Endometrial microvascular endothelial cells (primary cell): ENCODE results near the gene AGRN. TPM values are rescaled to one million over a fixed set of nuclear protein-coding genes. Genes with fewer than 3 reads are reported as not detected.
"Not testable (repeated sequence)": the region's sequence is repeated elsewhere in the genome, so short reads cannot be mapped to it uniquely, and the experiment has no call there.

ENCODE experiments used
- in situ Hi-C: cut with HindIII; loops from 2 replicates; pipeline ENCODE4 v1.10.0; 2017; ENCODE audit warnings: low sequenced_read_pairs, low pct_unique_long_range_greater_than_20kb; ENCODE audit errors: inconsistent ontology term
- total RNA-seq: library from RNA; depleted of rRNA; stranded (reverse); fragments of >200 nt; gene quantifications from one replicate; pipeline ENCODE4 v1.2.3, GENCODE V29; 2015; ENCODE audit errors: inconsistent ontology term

Gene AGRN
- total RNA-seq, 1 donor from 2014 or later = 77.4 TPM

DNA sequence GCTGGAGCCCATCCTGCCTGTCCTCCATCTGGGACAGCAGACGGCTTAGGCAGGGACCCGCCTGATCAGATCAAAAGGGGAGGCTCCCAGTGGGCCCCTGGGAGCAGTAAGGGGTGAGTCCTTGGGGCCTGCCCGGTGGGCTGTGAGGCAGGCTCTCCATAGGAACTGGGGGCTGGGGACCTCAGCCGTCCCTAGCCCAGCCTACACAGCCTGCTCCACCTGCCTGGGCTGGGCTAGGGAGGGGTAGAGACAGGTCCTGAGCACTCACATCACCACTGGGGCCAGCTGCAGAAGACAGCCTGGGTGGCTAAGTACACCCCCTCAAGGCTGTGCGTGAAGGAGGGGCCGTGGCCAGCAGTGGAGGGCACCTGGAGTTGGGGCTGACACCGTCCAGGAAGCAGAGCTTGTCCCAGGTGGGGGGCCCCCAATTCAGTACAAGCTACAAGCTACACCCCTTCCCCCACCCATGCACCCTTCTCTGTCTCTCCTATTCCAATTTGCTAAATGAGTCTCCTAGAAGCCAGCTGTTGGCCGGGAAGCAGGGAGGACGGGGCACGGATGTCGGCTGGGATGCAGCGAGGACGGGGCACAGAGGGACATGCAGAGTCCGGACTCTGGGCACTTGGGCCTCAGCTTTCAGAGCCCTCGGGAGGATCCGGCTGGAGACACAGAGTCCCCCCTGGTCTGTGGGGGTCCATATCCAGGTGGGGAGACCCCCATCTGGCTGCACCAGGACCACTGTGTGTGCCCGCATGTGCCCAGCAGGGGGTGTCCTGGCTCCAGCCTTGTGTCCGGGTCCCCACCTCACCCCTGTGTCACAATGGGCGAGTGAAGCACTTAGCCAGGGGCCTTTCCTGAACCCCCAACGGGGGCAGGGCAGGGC is 4.9 kb upstream of the AGRN start:
- in situ Hi-C loops = no loop called here

DNA sequence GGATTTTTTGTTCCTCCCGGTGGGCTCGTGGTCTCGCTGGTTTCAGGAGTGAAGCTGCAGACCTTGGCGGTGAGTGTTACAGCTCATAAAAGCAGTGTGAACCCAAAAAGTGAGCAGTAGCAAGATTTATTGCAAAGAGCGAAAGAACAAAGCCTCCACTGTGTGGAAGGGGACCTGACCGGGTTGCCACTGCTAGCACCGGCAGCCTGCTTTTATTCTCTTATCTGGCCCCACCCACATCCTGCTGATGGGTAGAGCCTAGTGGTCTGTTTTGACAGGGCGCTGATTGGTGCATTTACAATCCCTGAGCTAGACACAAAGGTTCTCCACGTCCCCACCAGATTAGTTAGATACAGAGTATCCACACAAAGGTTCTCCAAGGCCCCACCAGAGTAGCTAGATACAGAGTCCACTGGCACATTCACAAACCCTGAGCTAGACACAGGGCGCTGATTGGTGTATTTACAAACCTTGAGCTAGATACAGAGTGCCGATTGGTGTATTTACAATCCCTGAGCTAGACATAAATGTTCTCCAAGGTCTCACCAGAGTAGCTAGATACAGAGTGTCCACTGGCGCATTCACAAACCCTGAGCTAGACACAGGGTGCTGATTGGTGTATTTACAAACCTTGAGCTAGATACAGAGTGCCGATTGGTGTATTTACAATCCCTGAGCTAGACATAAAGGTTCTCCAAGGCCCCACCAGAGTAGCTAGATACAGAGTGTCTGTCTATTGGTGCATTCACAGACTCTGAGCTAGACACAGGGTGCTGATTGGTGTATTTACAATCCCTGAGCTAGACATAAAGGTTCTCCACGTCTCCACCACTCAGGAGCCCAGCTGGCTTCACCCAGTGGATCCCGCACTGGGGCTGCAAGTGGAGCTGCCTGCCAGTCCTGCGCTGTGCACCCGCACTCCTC is 2.3 kb upstream of the AGRN start:
- in situ Hi-C loops = not testable (repeated sequence)

DNA sequence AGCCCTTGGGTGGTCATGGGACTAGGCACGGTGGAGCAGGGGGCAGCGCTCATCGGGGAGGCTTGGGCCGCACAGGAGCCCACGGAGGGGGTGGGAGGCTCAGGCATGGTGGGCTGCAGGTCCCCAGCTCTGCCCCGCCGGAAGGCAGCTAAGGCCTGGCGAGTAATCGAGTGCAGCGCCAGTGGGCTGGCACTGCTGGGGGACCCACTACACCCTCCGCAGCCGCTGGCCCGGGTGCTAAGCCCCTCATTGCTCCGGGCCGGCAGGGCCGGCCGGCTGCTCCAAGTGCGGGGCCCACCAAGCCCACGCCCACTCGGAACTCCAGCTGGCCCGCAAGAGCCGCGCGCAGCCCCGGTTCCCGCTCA is 1.6 kb upstream of the AGRN start:
- in situ Hi-C loops = not testable (repeated sequence)

DNA sequence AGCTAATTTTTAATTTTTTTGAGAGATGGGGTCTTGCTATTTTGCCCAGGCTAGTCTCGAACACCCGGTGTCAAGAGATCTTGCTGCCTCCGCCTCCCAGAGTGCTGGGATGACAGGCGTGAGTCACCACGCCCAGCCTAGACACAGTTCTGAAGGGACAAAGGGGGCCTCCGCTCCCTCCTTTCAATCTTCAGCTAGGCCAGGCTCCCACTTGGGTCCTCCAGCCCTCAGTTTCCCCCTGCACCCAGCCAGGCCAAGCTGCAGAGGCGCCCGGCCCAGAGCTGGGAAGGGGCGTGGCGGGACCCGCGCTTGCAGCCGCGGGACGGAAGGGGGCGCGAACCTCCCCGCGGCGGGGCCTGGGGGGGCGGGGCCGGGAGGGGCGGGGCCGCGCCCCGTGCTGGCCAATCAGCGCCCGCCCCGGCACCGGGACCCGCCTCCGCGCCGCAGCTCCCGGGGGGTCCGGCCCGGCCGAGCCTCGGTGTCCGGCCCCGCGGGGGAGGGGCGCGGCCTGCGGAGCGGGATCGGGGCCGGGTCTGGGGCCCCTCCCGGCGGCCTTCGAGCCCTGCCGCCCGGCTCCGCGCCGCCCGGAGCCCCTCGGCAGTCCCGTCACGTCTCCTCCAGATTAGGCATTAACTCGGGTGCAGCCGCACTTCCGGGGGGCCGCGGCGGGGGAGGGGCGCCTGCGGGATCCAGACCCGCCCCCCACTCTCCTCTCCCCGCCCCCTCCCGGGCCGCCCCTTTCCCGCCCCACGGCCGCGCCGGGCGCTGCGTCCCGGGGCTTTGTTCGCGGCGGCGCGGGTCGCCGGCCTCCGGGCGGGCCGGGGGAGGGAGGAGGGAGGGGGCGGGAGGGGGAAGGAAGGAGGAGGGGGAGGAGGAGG is 559 bp upstream of the AGRN start:
- in situ Hi-C loops = no loop called here

DNA sequence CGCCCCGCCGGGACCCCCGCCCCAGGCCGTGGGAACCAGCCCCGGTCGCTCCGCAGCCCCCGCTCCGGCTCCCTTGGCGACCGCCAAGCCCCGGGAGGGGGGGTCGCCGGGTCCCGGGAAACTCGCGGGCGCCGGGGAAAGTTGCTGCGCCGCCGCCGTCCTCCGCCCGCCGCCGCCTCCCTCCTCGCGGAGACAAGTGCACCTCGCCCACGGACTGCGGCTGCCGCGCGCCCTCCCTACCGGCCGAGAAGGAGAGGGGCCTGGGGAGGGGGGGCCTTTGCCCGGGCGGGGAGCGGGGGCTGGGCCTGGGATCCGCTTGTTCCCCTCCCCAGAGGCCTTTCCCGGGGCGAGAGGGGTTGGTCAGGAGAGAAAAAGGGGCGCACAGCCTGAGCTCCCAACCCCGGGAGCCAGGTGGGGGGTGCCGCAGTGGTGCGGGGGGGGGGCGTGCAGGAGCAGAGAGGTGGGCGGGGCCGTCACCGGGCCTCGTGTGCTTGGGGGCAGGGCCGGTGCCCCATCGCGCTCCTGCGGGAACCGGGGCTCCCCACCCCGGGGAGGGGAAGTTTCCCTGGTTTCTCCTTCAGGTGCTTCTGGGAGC is 592 bp downstream of the AGRN start:
- in situ Hi-C loops = no loop called here

DNA sequence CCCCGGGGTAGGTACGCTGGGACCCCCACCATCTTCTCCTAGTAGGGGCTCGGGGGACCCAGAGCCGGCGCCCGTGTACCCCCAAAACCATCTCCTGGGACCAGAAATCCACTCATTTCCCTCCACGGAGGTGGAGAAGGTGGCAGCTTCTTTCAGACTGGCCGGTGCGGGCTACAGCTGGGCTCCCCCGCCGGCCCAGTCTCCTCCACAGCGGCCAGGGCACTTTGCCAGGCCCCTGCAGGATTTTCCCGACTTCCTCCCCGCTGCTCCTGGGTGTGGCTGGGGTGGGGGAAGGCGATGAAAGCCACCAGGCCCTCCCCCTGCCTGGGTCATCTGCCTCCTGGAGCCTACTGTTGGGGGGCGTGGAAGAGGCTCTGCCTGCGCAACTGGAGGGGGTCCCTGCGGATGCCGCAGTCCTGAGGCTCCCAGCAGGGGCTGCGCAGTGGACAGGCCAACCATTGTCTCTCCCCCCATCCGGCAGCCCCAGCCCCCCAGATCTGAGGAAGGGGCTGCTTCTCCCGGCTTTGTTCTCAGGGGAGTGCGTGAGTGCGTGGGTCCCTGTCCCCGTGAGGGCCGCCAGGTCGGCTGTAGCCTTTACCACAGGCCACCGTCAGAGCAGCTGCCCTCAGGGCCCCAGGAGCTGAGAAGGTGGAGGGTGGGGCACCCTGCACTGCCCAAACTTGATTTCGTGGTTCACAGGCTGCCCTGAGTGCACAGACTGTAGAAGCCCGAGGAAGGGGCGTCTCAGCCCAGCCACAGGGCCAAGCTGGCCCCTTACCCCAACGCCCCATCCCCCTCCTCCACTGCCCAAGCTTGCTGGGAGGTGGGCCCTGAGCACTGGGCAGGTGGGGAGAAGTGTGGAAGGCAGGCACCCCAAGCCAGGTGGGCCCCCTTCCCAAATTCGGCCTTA is 1.3 kb downstream of the AGRN start:
- in situ Hi-C loops = no loop called here

DNA sequence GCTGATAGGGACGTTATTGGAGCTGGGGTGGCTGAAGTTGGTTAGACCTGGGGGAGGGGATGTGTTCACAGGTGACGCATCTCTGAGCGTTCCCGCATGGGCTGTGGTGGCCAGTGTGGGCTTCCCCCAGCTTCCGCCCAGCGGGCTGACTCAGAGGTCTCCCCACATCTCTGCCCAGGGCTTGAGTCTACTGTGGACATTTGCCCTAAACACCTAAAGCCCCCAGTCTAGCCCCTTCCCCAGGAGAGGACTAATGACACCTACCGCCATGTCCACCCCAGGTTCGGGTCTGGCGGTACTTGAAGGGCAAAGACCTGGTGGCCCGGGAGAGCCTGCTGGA is 2.0 kb downstream of the AGRN start:
- in situ Hi-C loops = no loop called here

DNA sequence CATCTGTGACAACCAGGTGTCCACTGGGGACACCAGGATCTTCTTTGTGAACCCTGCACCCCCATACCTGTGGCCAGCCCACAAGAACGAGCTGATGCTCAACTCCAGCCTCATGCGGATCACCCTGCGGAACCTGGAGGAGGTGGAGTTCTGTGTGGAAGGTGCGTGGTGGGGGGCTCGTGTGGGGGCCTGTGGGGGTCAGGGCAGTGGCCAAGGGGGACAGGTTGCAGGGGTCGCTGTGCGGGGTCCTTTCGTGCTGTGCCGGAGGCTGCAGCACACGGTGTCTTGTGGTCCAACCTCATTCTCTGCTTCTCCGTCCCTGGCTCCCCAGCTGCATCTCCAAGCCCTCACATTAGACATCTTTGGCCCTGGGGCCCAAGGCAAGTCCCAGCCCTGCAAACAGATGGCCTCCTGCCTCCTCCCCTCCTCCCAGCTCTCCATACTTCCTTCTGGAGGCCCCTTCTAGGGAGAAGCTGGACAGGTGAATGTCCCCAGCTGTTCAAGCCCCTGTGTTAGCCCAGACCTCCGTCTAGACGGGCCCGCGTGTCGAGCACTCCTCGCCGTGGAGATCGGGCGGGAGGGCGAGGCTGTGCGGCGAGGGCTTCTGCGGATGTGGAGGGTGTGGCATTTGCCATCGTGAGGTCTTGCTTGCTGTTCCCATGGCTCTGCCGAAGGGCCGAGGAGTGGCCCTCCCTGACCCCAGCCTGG is 2.5 kb downstream of the AGRN start:
- in situ Hi-C loops = no loop called here

DNA sequence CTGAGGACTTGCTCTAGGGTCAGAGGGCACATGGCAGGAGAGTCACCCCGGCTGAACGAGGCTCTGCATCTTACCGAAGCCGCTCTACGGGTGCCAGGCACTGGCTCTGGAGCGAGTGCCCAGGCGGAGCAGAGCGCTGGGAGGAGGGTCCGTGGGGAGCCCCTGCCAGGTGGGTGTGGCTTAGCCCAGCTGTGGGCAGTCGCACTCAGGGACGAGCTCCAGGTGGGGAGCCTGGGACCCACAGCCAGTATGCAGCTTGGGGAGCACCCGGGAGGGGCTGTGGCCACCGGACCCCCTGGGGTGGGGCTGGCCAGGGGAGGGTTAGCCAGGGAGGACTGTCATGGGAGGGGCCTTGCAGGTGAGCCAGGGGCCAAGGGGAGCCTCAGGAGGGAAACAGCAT is 3.8 kb downstream of the AGRN start:
- in situ Hi-C loops = no loop called here

DNA sequence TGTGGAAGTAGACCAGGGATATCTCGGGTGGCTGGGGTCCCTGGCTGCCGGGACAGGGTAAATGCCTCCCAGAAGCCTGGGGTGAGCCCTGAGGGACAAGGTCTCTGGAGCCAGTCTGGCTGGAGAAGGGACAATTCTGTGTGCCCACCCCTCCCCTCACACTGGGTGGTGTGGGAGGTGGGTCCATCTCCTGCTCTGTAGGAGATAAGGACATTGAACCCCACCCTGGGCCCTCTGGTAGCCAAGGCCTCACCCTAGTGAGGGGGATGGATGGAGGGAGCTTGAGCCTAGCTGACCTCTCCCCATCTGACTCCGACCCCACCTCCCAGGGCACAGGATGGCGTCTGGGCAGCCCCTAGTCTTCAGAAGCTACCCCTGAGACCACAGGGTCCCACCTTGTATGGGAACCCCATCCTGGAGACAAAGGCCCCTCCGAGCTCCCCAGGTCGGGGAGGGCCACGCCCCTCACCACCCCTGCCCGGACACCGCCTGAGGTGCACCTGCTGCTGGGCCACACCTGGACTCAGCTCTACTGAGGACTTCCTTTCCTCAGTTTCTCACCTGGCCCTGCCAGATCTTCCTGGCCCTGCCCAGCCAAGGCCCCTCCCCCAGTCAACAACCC is 4.3 kb downstream of the AGRN start:
- in situ Hi-C loops = no loop called here

DNA sequence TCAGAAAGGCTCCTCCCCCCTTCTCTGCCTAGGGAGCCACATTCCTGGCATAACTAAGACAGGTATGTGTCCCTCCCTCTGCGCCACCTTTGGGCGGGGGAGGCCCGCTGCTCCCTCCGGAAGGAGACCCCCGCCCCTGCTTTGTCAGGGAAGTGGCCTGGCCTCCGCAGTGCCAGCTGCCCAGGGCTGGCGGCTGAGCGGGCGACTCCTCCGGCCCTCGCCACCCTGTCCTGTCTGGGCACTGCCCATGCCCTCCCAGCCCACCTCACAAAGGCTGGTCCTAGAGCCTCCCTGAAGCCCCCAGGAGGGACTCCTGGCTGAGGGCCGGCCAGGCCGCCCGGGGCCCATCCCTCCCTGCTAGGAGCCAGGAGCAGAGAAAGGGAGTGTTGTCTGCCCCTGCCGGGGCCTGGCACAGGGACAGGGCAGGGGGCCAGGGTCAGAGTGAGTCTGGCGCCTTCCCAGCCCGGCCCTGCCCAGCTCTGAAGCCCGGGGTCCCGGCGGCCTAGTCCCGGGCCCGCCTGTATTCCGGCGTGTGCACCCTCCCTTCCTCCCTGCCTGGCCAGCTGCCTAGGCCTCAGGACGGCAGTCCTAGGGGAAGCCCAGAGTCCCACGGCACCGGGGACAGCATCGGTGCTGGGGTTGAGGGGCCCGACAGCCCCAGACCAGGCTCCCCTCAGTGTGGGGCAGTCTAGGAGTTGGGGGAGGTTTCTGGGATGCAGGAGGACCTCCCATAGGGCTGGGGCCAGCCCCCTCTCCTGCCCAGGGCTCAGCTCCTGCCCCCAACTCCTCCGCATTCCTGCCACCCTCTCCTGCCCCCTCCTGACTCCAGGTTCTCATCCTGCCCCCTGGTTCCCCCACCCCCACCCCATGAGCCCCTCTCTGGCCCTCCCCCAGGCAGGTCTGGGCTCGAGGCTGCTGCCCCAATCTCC is 5.1 kb downstream of the AGRN start:
- in situ Hi-C loops = no loop called here

DNA sequence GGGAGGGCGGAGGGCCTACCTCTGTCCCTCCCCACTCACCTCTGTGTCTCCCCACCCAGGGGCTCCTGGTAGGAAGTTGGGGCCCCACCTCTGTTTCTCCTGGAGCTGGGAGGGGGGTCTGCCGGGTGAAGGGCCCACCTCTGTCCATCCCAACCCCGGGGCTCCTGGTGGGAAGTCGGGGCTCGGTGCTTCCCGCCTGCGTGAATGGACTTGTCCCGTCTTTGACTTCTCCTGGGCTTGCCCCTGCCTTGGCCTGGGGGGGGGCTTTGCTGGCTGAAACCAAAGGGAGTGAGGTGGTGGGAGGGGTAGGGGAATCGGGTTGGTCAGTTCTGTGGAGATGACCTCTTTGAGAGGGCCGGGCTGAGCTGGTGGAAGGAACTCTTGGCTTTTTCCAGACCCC is 5.8 kb downstream of the AGRN start:
- in situ Hi-C loops = no loop called here

DNA sequence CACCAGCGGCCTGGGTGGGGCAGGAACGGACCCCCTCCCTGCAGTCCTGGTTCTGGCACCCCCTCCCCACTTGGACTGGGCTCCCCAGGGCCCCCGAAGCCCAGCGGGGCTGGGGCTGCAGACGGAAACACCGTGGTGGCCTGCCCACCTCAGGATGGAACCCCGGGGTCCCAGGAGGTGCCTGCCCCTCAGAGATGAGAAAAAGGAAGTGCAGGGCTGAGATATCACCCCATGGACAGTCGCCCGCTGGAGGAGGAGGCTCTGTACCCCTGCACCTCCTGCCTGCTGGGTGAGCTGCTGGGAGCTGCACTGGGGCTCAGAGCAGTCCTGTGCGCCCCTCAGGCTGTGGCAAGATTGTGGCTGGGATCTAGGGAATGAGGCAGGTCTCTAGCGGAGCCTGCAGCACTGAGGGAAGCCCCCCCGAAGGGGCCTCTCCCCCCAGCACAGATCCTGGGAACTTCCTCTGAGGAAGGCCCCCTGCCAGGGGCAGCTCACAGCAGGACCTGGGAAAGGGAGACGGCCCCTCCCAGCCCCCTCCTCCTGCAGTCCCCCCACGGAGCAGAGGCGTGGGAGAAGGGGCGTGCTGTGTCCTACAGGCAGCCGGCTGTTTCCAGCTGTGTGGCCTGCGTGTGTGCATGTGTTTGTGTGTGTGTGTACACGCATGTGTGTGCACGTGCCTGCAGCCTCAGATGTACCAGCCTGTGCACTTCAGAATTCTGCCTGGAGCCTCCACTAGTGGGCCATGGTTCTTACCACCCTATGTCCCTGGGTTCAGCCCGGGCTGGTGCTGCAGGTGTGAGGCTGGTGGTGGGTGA is 6.9 kb downstream of the AGRN start:
- in situ Hi-C loops = no loop called here

DNA sequence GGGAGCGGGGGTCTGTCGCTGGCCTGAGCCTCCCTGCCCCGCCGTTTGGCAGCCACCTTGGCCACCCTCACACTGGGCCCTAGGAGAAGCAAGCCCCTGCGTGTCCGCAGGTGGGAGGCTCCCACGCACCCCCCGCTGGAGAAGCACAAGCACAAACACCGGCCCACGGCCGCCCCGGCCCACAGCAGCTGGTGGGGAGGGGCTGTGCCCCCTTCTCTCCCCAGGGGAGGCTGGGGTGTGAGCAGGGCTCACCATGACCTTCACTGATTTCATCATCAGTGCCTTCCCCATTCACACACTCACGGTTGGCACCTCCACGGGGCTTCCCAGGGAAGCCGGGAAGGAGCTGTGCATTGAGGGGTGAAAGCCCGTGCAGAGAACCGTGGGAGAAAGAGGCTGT is 7.9 kb downstream of the AGRN start:
- in situ Hi-C loops = no loop called here
